MM.1S (cell line): Measurements from ENCODE around the gene NBAS.

ENCODE experiments used
- DNase-seq: peaks from one replicate; pipeline ENCODE4 v3.0.0-alpha.2; 2015
- H2AFZ ChIP-seq: fragments of 300-600 bp; sonication (generic); 2 replicates; pipeline ENCODE4 v1.6.0; 2016; ENCODE audit warnings: antibody characterized with exemption, low read length
- H3F3A ChIP-seq: fragments of 300-600 bp; sonication (generic); 2 replicates; pipeline ENCODE4 v1.6.1; 2016; ENCODE audit warnings: mild to moderate bottlenecking, antibody characterized with exemption, low read length, moderate library complexity, mixed read lengths; ENCODE audit not compliant: insufficient read depth
- H3K27ac ChIP-seq: fragments of 300-600 bp; sonication (generic); 2 replicates; pipeline ENCODE4 v1.5.1; 2016; ENCODE audit warnings: mild to moderate bottlenecking, low read length
- H3K27me3 ChIP-seq: fragments of 300-600 bp; sonication (generic); replicated peaks from 2 replicates; pipeline ENCODE4 v1.6.0; 2016; ENCODE audit warnings: low read length; ENCODE audit not compliant: insufficient read depth
- H3K36me3 ChIP-seq: fragments of 300-600 bp; sonication (generic); replicated peaks from 2 replicates; pipeline ENCODE4 v1.6.1; 2016; ENCODE audit warnings: mild to moderate bottlenecking, low read length, mixed read lengths; ENCODE audit not compliant: insufficient read depth
- H3K4me1 ChIP-seq: fragments of 300-600 bp; sonication (generic); 2 replicates; pipeline ENCODE4 v1.6.1; 2016; ENCODE audit warnings: low read length, mixed read lengths
- H3K4me2 ChIP-seq: fragments of 300-600 bp; sonication (generic); 2 replicates; pipeline ENCODE4 v1.6.0; 2016; ENCODE audit warnings: low read depth, low read length
- H3K4me3 ChIP-seq: fragments of 300-600 bp; sonication (generic); 2 replicates; pipeline ENCODE4 v1.5.1; 2016; ENCODE audit warnings: low read length, mixed read lengths
- H3K79me2 ChIP-seq: fragments of 300-600 bp; sonication (generic); 2 replicates; pipeline ENCODE4 v1.6.1; 2016; ENCODE audit warnings: mixed run types, low read length, mixed read lengths
- H3K9ac ChIP-seq: fragments of 300-600 bp; sonication (generic); 2 replicates; pipeline ENCODE4 v1.6.1; 2016; ENCODE audit warnings: low read length, mixed read lengths
- H3K9me2 ChIP-seq: fragments of 300-600 bp; sonication (generic); replicated peaks from 2 replicates; pipeline ENCODE4 v1.6.1; 2016; ENCODE audit warnings: mild to moderate bottlenecking, low read length, mixed read lengths; ENCODE audit not compliant: insufficient read depth
- H3K9me3 ChIP-seq: fragments of 300-600 bp; sonication (generic); replicated peaks from 2 replicates; pipeline ENCODE4 v1.6.1; 2016; ENCODE audit warnings: mild to moderate bottlenecking, low read length, mixed read lengths; ENCODE audit not compliant: insufficient read depth
- H4K20me1 ChIP-seq: fragments of 300-600 bp; sonication (generic); 2 replicates; pipeline ENCODE4 v1.6.1; 2016; ENCODE audit warnings: mild to moderate bottlenecking, low read length, moderate library complexity, mixed read lengths; ENCODE audit not compliant: insufficient read depth
- EZH2 ChIP-seq: fragments of 300-600 bp; sonication (generic); optimal IDR thresholded peaks from 2 replicates; pipeline ENCODE3; 2017; ENCODE audit warnings: low read depth, mild to moderate bottlenecking, antibody characterized with exemption, low read length, mixed read lengths
- EZH2phosphoT487 ChIP-seq: fragments of 300-600 bp; sonication (generic); IDR thresholded peaks from 2 replicates; pipeline ENCODE4 v1.6.1; 2018; ENCODE audit warnings: antibody characterized with exemption, low read length
- TF ChIP-seq, protein P1 (sequence below): fragments of 300-600 bp; sonication (generic); IDR thresholded peaks from 2 replicates; pipeline ENCODE4 v1.5.1; 2016; ENCODE audit warnings: antibody characterized with exemption, low read length, mixed read lengths

Gene NBAS

DNA sequence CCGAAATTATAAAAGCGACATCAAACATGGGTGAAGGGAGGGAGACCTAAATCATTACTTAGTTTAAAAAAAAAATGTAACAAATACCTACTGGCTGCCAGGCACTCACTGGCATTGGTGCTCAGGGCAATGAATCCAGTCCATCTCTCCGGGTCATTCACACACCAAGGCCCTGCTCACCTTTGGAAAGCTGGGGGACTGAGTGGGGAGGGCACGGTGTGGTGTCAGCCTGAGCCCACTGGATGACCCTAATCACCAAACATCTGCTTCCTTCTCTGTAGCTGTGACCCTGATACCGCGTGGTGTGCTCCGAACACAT, 30.2 kb upstream of the NBAS start:
- Histone ChIP-seq H3K4me1 (no peaks in the 10 kb centered on the region; the same call in 1 of the 2 replicates), H3K4me2 (peak overlapping the region; percentile 92), H3K4me3 (peak overlapping the region; percentile 80), H3K27ac (no peak overlapping the region), H4K20me1 (no peaks in the 10 kb centered on the region), H3F3A (no peaks in the 10 kb centered on the region), H3K9me2 (no peaks in the 10 kb centered on the region), H3K27me3 (no peaks in the 10 kb centered on the region), H2AFZ (peak overlapping the region; percentile 78), H3K79me2 (peaks cover 35% of the 10 kb centered on the region), H3K9me3 (no peaks in the 10 kb centered on the region), H3K36me3 (no peaks in the 10 kb centered on the region; the same call in 1 of the 2 replicates), H3K9ac (peak overlapping the region; percentile 91)
- DNase-seq = no peak
- TF ChIP-seq EZH2phosphoT487 = no peak
- no peak for TF ChIP-seq EZH2
- TF ChIP-seq, protein P1, sequence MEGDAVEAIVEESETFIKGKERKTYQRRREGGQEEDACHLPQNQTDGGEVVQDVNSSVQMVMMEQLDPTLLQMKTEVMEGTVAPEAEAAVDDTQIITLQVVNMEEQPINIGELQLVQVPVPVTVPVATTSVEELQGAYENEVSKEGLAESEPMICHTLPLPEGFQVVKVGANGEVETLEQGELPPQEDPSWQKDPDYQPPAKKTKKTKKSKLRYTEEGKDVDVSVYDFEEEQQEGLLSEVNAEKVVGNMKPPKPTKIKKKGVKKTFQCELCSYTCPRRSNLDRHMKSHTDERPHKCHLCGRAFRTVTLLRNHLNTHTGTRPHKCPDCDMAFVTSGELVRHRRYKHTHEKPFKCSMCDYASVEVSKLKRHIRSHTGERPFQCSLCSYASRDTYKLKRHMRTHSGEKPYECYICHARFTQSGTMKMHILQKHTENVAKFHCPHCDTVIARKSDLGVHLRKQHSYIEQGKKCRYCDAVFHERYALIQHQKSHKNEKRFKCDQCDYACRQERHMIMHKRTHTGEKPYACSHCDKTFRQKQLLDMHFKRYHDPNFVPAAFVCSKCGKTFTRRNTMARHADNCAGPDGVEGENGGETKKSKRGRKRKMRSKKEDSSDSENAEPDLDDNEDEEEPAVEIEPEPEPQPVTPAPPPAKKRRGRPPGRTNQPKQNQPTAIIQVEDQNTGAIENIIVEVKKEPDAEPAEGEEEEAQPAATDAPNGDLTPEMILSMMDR = no peak

DNA sequence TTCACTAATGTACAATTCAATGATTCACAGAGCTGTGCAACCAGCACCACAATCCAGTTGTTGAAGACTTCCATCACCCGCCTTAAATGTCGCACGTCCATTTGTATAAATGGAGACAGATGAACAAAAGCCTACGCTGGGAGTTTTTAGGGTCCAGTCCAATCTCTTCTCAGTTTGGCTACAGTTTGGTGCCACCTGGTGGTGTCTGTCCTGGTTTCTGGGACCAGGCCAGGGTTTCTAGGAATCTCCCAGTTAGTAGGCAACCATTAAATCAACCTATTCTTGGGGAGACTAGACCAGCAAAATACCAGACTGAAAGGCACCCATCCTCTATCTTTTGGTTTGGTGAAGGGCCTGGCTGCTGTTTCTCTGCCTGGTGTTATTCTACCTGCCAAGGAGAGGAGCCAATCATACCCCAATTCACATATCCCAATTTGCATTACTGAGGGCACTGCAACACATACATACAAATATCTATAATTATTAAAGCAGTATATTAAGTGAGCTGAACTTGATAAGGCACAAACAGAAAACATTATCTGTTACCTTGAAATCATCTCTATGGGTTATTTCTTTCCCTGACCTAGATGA, 27.3 kb upstream of the NBAS start:
- H3K9me2 ChIP-seq = no peaks in the 10 kb centered on the region
- H3K36me3 ChIP-seq = no peaks in the 10 kb centered on the region
- H3K27me3 ChIP-seq = no peaks in the 10 kb centered on the region
- no peak overlapping the region for H3K4me2 ChIP-seq
- H2AFZ ChIP-seq = no peak overlapping the region
- no peaks in the 10 kb centered on the region for H3F3A ChIP-seq
- no peaks in the 10 kb centered on the region; the same call in 1 of the 2 replicates for H3K4me1 ChIP-seq
- H3K4me3 ChIP-seq = no peak overlapping the region
- no peak for TF ChIP-seq EZH2
- TF ChIP-seq, protein P1 = peak; percentile 60
- no peak overlapping the region for H3K27ac ChIP-seq
- H4K20me1 ChIP-seq = no peaks in the 10 kb centered on the region
- peaks cover 17% of the 10 kb centered on the region for H3K79me2 ChIP-seq
- H3K9me3 ChIP-seq = no peaks in the 10 kb centered on the region
- no peak overlapping the region for H3K9ac ChIP-seq
- peak; percentile 50 for DNase-seq

DNA sequence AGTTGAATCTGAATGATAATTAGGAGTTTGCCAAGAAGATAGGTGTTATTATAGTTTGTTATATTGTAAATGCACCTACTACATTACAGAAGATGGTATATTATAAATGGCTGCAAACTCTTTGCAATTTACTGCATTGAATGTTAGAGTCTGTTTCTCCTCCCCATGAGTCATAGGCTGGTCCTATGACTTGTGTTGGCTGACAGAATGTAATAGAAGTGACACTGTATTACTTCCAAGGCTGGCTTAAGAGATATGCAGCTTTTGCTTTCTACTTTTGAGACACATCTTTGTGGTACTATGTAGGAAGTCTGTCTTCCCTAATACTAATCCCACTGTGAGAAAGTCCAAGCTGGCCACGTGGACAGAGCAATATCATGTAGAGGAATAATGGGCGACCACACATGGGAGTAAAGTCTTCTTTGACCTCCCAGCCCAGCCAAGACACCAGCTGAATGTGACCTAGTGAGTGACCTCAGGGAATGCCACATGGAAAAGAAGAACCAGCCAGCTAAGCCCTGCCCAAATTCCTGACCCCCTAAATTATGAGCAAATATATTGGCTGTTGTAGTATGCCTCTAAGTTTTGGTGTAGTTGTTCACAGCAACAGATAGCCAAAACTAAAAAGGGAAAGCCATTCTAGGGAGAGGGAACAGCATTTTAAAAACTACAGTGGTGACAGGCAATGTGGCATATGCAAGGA, 23.8 kb upstream of the NBAS start:
- Histone ChIP-seq H3K27ac (no peak overlapping the region), H3K36me3 (no peaks in the 10 kb centered on the region), H3K9me2 (no peaks in the 10 kb centered on the region), H3F3A (no peaks in the 10 kb centered on the region), H3K4me3 (no peak overlapping the region), H3K9me3 (no peaks in the 10 kb centered on the region), H2AFZ (no peak overlapping the region), H3K4me2 (no peak overlapping the region), H4K20me1 (no peaks in the 10 kb centered on the region), H3K79me2 (no peaks in the 10 kb centered on the region), H3K9ac (no peak overlapping the region), H3K27me3 (no peaks in the 10 kb centered on the region), H3K4me1 (no peaks in the 10 kb centered on the region)
- no peak for DNase-seq
- TF ChIP-seq EZH2phosphoT487 = no peak
- TF ChIP-seq, protein P1 = no peak
- no peak for TF ChIP-seq EZH2
